Measurements from ENCODE around the gene CDKAL1. TPM values are rescaled to one million over a fixed set of nuclear protein-coding genes. Genes with fewer than 3 reads are reported as not detected.

Gene CDKAL1
- total and polyA plus RNA-seq, 8 donors: 13.6 to 20.7 (median 17.5) TPM

DNA sequence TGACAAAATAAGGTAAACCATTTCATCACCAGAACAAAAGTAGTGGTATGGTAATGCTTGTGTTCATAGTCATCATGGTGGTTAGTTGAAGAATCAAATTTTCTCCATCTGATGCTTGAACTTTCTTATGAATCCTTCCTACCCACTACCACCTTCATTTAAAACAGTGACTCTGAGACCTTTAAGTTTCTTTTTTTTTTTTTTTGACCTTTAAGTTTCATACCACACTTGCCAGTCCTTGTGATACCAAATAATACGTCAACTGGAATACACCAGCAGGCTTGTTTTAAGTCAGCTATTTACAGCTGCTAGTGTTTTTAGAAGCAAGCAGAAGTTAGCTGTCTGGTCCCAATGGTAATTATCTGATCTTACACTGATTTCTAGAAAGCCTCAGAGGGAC, 645.9 kb downstream of the CDKAL1 start:
- DNase-seq (no peak), ATAC-seq (no peak)
- H3K4me1 ChIP-seq: no peaks in the 10 kb centered on the region
- intact Hi-C loops (cut with DNase I): no loop called here
- H3K27me3 ChIP-seq: no peaks in the 10 kb centered on the region
- H3K9me3 ChIP-seq: peaks cover 0 to 8% of the 10 kb centered on the region in 2 donors
- no peaks in the 10 kb centered on the region for H3K36me3 ChIP-seq
- no peak overlapping the region for H3K27ac ChIP-seq
- TF ChIP-seq, protein P1, sequence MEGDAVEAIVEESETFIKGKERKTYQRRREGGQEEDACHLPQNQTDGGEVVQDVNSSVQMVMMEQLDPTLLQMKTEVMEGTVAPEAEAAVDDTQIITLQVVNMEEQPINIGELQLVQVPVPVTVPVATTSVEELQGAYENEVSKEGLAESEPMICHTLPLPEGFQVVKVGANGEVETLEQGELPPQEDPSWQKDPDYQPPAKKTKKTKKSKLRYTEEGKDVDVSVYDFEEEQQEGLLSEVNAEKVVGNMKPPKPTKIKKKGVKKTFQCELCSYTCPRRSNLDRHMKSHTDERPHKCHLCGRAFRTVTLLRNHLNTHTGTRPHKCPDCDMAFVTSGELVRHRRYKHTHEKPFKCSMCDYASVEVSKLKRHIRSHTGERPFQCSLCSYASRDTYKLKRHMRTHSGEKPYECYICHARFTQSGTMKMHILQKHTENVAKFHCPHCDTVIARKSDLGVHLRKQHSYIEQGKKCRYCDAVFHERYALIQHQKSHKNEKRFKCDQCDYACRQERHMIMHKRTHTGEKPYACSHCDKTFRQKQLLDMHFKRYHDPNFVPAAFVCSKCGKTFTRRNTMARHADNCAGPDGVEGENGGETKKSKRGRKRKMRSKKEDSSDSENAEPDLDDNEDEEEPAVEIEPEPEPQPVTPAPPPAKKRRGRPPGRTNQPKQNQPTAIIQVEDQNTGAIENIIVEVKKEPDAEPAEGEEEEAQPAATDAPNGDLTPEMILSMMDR (IDR thresholded peaks at IDR 0.05): no peak
- H3K4me3 ChIP-seq: no peak overlapping the region

DNA sequence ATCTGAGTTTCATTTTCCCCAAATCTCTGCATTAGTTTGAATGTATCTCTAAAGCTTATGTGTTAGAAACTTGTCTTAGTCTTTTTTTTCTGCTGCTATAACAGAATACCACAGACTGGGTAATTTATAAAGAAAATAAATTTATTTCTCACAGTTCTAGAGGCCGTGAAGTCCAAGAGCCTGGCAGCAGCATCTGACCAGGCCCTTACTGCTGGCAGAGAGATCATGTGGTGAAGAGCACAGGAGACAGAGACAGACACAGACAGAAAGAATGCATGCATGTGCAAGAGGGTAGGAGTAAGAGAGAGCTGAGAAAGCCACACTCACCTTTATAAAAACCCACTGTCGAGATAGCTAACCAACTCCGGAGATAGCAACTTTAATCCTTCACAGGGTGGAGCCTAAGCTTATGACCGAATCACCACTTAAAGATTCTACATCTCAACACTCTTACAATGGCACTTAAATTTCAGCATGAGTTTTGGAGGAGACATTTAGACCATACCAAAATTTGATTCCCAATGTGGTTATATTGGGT, 646.6 kb downstream of the CDKAL1 start:
- ATAC-seq: no peak
- intact Hi-C loops (cut with DNase I): no loop called here
- Histone ChIP-seq H3K27me3 (no peaks in the 10 kb centered on the region), H3K4me3 (no peak overlapping the region), H3K9me3 (peaks cover 0 to 8% of the 10 kb centered on the region in 2 donors), H3K27ac (no peak overlapping the region), H3K4me1 (no peaks in the 10 kb centered on the region), H3K36me3 (no peaks in the 10 kb centered on the region)
- TF ChIP-seq, protein P1 (IDR thresholded peaks at IDR 0.05): no peak
- DNase-seq: no peak

DNA sequence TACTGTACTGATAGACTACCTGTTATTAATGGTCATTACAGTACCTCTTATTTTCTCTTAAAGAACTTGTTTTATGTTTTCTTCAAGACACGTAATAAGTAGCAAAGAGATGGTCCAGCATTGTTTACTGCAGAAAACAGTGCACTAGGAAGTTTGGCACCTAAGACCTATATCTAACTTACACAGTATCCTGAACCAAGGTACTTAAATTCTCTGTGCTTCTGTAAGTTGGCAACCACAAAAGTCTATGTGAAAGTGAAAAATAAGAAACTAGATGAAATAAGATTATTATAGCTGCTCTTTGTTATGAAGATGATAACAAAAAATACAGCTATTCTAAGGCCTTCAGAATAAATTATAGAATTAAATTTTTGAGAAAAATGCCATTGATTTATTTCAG, 647.6 kb downstream of the CDKAL1 start:
- no peaks in the 10 kb centered on the region for H3K27me3 ChIP-seq
- H3K4me1 ChIP-seq: no peaks in the 10 kb centered on the region
- no peaks in the 10 kb centered on the region for H3K36me3 ChIP-seq
- TF ChIP-seq, protein P1 (IDR thresholded peaks at IDR 0.05): no peak
- no peak overlapping the region for H3K27ac ChIP-seq
- no peak for DNase-seq
- H3K9me3 ChIP-seq: peaks cover 0 to 8% of the 10 kb centered on the region in 2 donors
- intact Hi-C loops (cut with DNase I): no loop called here
- H3K4me3 ChIP-seq: no peak overlapping the region
- ATAC-seq: no peak

DNA sequence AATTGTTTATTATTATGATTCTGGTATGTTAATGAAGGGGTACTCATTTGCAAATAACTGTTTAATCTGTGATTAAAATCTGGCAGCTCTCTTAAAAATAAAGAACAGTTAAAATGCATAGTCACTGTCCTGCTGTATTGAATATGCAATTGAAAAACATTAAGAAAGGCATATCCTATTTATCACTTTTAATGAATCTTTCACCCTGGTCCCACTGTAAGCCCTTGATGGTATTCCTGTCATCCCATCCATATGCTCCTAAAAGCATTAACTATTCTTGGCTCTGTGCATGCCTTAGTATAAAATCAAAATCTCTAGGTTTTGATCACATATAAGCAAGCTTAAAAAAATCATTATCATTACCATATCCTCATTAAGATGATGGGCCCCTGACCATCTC, 648.3 kb downstream of the CDKAL1 start:
- peaks cover 0 to 8% of the 10 kb centered on the region in 2 donors for H3K9me3 ChIP-seq
- no peaks in the 10 kb centered on the region for H3K27me3 ChIP-seq
- no peak overlapping the region for H3K27ac ChIP-seq
- H3K4me1 ChIP-seq: no peaks in the 10 kb centered on the region
- intact Hi-C loops (cut with DNase I): no loop called here
- no peak overlapping the region for H3K4me3 ChIP-seq
- H3K36me3 ChIP-seq: no peaks in the 10 kb centered on the region
- DNase-seq (no peak), ATAC-seq (no peak)
- TF ChIP-seq, protein P1 (IDR thresholded peaks at IDR 0.05): no peak

DNA sequence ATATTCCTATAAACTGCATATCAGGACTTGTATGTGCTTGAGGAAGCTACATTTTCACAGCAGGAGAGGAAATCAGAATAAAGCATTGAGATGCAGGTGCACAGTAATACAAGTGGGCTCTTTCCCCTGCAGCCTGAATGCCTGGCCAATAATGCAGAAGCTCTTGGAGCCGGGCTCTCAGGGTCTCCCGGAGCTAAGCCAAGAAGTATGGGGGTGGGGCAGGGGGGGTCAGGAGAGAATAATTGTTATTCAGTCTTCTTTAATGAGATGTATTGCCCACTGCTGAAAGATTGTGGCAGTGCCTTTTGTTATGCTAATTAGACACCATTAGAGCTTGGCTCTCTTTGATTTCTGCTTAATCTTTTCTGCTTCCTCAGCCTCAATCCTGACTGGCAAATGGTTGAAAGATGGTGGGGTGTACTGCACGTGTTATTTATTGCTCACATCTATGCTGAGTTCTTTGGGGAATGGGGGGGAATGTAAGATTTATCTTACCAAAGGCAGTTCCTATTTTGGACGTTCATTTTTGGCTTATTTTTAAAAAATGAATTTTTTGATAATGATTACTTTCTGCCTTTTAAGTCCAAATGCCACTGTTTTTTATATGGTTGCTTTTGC, 651.7 kb downstream of the CDKAL1 start:
- H3K27ac ChIP-seq: no peak overlapping the region
- H3K36me3 ChIP-seq: no peaks in the 10 kb centered on the region
- intact Hi-C loops (cut with DNase I): no loop called here
- peaks cover 0 to 1% of the 10 kb centered on the region in 2 donors for H3K9me3 ChIP-seq
- ATAC-seq (no peak), DNase-seq (no peak)
- TF ChIP-seq, protein P1 (IDR thresholded peaks at IDR 0.05): no peak
- H3K4me1 ChIP-seq: no peaks in the 10 kb centered on the region
- no peak overlapping the region for H3K4me3 ChIP-seq
- no peaks in the 10 kb centered on the region for H3K27me3 ChIP-seq
